Neutrophil (primary cell): ENCODE results near the gene STIM2.

Experiments used
- H3K27ac ChIP-seq: fragments of 200-600 bp; sonication (generic); 2 replicates; pipeline ENCODE4 v1.5.1; 2016; ENCODE audit warnings: mild to moderate bottlenecking, moderate library complexity
- H3K27me3 ChIP-seq: fragments of 200-600 bp; sonication (generic); 2 replicates; pipeline ENCODE4 v1.6.0; 2016; ENCODE audit warnings: mild to moderate bottlenecking
- H3K36me3 ChIP-seq: fragments of 200-600 bp; sonication (generic); 2 replicates; pipeline ENCODE4 v1.5.1; 2017
- H3K4me1 ChIP-seq, 2 experiments: fragments of 200-600 bp in 1 of 2; sonication (generic) in 1 of 2; 1 replicate in 1 of 2; 2 replicates in 1 of 2; pipeline versions ENCODE4 v1.5.1 to v1.6.1; 2013 to 2016; ENCODE audit warnings: low read depth in 1 of 2, low read length in 1 of 2, mild to moderate bottlenecking in 1 of 2, moderate library complexity in 1 of 2; ENCODE audit not compliant: control insufficient read depth in 1 of 2, insufficient read depth in 1 of 2
- H3K4me3 ChIP-seq, 2 experiments: fragments of 200-600 bp in 1 of 2; sonication (generic) in 1 of 2; 1 replicate in 1 of 2; 2 replicates in 1 of 2; pipeline ENCODE4 v1.5.1; 2013 to 2016; ENCODE audit warnings: low read depth in 1 of 2, low read length in 1 of 2, mild to moderate bottlenecking in 1 of 2, moderate library complexity in 1 of 2
- H3K9me3 ChIP-seq: fragments of 200-600 bp; sonication (generic); 2 replicates; pipeline ENCODE4 v1.5.1; 2016
- CTCF ChIP-seq: fragments of 200-600 bp; sonication (generic); IDR thresholded peaks from 2 replicates; pipeline ENCODE4 v1.5.1; 2016; ENCODE audit warnings: antibody characterized with exemption

The STIM2 gene

GRCh38 chr4:26938516-26938915 is 77.9 kb downstream of the STIM2 start:
- Histone ChIP-seq H3K36me3 (no peaks in the 10 kb centered on the region), H3K4me1 (no peaks in the 10 kb centered on the region), H3K27me3 (no peaks in the 10 kb centered on the region)

GRCh38 chr4:26941951-26942350 is 81.3 kb downstream of the STIM2 start:
- TF ChIP-seq CTCF: no peak
- no peaks in the 10 kb centered on the region for H3K4me1 ChIP-seq
- no peak overlapping the region for H3K4me3 ChIP-seq
- no peaks in the 10 kb centered on the region for H3K36me3 ChIP-seq
- no peak overlapping the region for H3K27ac ChIP-seq
- no peaks in the 10 kb centered on the region for H3K27me3 ChIP-seq
- H3K9me3 ChIP-seq: no peaks in the 10 kb centered on the region

More at GRCh38 chr4:26938516-26938915, 77.9 kb downstream of the STIM2 start:
- no peak overlapping the region for H3K27ac ChIP-seq
- no peaks in the 10 kb centered on the region for H3K9me3 ChIP-seq
- H3K4me3 ChIP-seq: no peak overlapping the region
- no peak for TF ChIP-seq CTCF

- H3K4me3 ChIP-seq: no peak overlapping the region
- no peak overlapping the region for H3K27ac ChIP-seq
- H3K9me3 ChIP-seq: no peaks in the 10 kb centered on the region
- H3K36me3 ChIP-seq: no peaks in the 10 kb centered on the region
- no peak for TF ChIP-seq CTCF
- no peaks in the 10 kb centered on the region for H3K27me3 ChIP-seq
- H3K4me1 ChIP-seq: no peaks in the 10 kb centered on the region
These were observed 82.2 kb downstream of the STIM2 start for GRCh38 chr4:26942871-26943270.

GRCh38 chr4:26943391-26943790 is 82.8 kb downstream of the STIM2 start:
- Histone ChIP-seq H3K4me3 (no peak overlapping the region), H3K36me3 (no peaks in the 10 kb centered on the region)

GRCh38 chr4:26945794-26946193 is 85.2 kb downstream of the STIM2 start:
- H3K9me3 ChIP-seq: no peaks in the 10 kb centered on the region
- no peak overlapping the region for H3K27ac ChIP-seq
- no peaks in the 10 kb centered on the region for H3K4me1 ChIP-seq
- TF ChIP-seq CTCF: no peak
- no peaks in the 10 kb centered on the region for H3K36me3 ChIP-seq
- no peak overlapping the region for H3K4me3 ChIP-seq
- no peaks in the 10 kb centered on the region for H3K27me3 ChIP-seq

More at GRCh38 chr4:26943391-26943790, 82.8 kb downstream of the STIM2 start:
- H3K27ac ChIP-seq: no peak overlapping the region
- no peaks in the 10 kb centered on the region for H3K27me3 ChIP-seq
- no peaks in the 10 kb centered on the region for H3K4me1 ChIP-seq
- no peak for TF ChIP-seq CTCF
- H3K9me3 ChIP-seq: no peaks in the 10 kb centered on the region

GRCh38 chr4:26947318-26947717 is 86.7 kb downstream of the STIM2 start:
- Histone ChIP-seq H3K9me3 (no peaks in the 10 kb centered on the region), H3K4me1 (no peaks in the 10 kb centered on the region), H3K36me3 (no peaks in the 10 kb centered on the region), H3K27ac (no peak overlapping the region), H3K4me3 (no peak overlapping the region), H3K27me3 (no peaks in the 10 kb centered on the region)
- no peak for TF ChIP-seq CTCF
